IMR-90 (cell line): Measurements from ENCODE around the gene FIBCD1. TPM values are rescaled to one million over a fixed set of nuclear protein-coding genes. Genes with fewer than 3 reads are reported as not detected.

Source experiments
- ATAC-seq: fragments of 200-7000 bp; cut with Tn5 transposase; 2 replicates; pipeline ENCODE4 v1.9.1; 2020; ENCODE audit warnings: low read depth, mild to moderate bottlenecking, moderate library complexity
- BruUV-seq: library from RNA; stranded (reverse); fragments of 400-500 nt; replicated peaks from 2 replicates; lab custom pipeline; 2021; lab: Mats Ljungman, UMichigan
- CTCF ChIA-PET: fragments of 300-600 bp; formaldehyde crosslinking; extraction: SDS; loops from one replicate; lab custom pipeline; 2021; ENCODE audit warnings: antibody characterized with exemption; lab: Yijun Ruan, JAX
- POLR2A ChIA-PET: fragments of 300-600 bp; sonication (Branson Sonifier 250); formaldehyde crosslinking; loops from one replicate; lab custom pipeline; 2022; ENCODE audit warnings: antibody characterized with exemption; ENCODE audit not compliant: unreplicated experiment; lab: Charles Lee
- DNase-seq: peaks from one replicate; pipeline ENCODE4 v3.0.0; 2013
- H2AFZ ChIP-seq: replicated peaks from 2 replicates; pipeline ENCODE3; 2013; ENCODE audit warnings: low read length, mild to moderate bottlenecking; ENCODE audit not compliant: poor library complexity
- H2AK5ac ChIP-seq: 2 replicates; pipeline ENCODE4 v1.6.1; 2013; ENCODE audit warnings: low read depth, low read length, inconsistent platforms
- H2AK9ac ChIP-seq: replicated peaks from 2 replicates; pipeline ENCODE3; 2013; ENCODE audit warnings: mild to moderate bottlenecking, low read depth, low read length, moderate library complexity; ENCODE audit not compliant: poor library complexity
- H2BK120ac ChIP-seq: 2 replicates; pipeline ENCODE4 v1.6.1; 2013; ENCODE audit warnings: low read depth, low read length, inconsistent platforms
- H2BK15ac ChIP-seq: 3 replicates; pipeline ENCODE4 v1.6.1; 2013; ENCODE audit warnings: low read depth, low read length, inconsistent platforms
- H2BK20ac ChIP-seq: 2 replicates; pipeline ENCODE4 v1.6.1; 2013; ENCODE audit warnings: low read depth, mild to moderate bottlenecking, inconsistent platforms, low read length, moderate library complexity
- H2BK5ac ChIP-seq: 2 replicates; pipeline ENCODE4 v1.6.1; 2013; ENCODE audit warnings: mild to moderate bottlenecking, low read depth, low read length, inconsistent platforms; ENCODE audit not compliant: poor library complexity, severe bottlenecking
- H3K14ac ChIP-seq: replicated peaks from 2 replicates; pipeline ENCODE4 v1.6.1; 2013; ENCODE audit warnings: low read depth, low read length, inconsistent platforms
- H3K18ac ChIP-seq: 2 replicates; pipeline ENCODE4 v1.6.1; 2013; ENCODE audit warnings: low read depth, low read length, control low read depth
- H3K23ac ChIP-seq: 2 replicates; pipeline ENCODE4 v1.6.1; 2013; ENCODE audit warnings: low read depth, low read length, inconsistent platforms
- H3K27ac ChIP-seq: 2 replicates; pipeline ENCODE4 v1.5.1; 2013; ENCODE audit warnings: mild to moderate bottlenecking, control low read depth, low read length; ENCODE audit not compliant: insufficient read depth
- H3K27me3 ChIP-seq: 2 replicates; pipeline ENCODE4 v1.6.1; 2013; ENCODE audit warnings: low read length; ENCODE audit not compliant: control insufficient read depth, insufficient read depth
- H3K36me3 ChIP-seq: 2 replicates; pipeline ENCODE4 v1.6.1; 2013; ENCODE audit warnings: low read length, mixed read lengths; ENCODE audit not compliant: control insufficient read depth, insufficient read depth
- H3K4ac ChIP-seq: 2 replicates; pipeline ENCODE4 v1.6.1; 2013; ENCODE audit warnings: low read depth, low read length, inconsistent platforms
- H3K4me1 ChIP-seq: 2 replicates; pipeline ENCODE4 v1.6.1; 2013; ENCODE audit warnings: low read length, mixed read lengths; ENCODE audit not compliant: control insufficient read depth, insufficient read depth
- H3K4me2 ChIP-seq: 2 replicates; pipeline ENCODE4 v1.6.1; 2013; ENCODE audit warnings: low read depth, mild to moderate bottlenecking, control low read depth, low read length, moderate library complexity
- H3K4me3 ChIP-seq: 2 replicates; pipeline ENCODE4 v1.5.1; 2013; ENCODE audit warnings: low read depth, mild to moderate bottlenecking, control low read depth, low read length, moderate library complexity; ENCODE audit not compliant: insufficient read depth
- H3K56ac ChIP-seq: 2 replicates; pipeline ENCODE4 v1.6.1; 2013; ENCODE audit warnings: low read length, inconsistent platforms; ENCODE audit not compliant: insufficient read depth; ENCODE audit errors: extremely low read depth
- H3K79me1 ChIP-seq, 2 experiments: 2 replicates each; pipeline ENCODE4 v1.6.1; 2013; ENCODE audit warnings: low read length in 2 of 2, inconsistent platforms in 1 of 2, low read depth in 1 of 2
- H3K9ac ChIP-seq: 2 replicates; pipeline ENCODE4 v1.6.1; 2013; ENCODE audit warnings: low read depth, low read length, control low read depth
- H3K9me1 ChIP-seq: 2 replicates; pipeline ENCODE4 v1.6.1; 2013; ENCODE audit warnings: low read length, inconsistent platforms; ENCODE audit not compliant: insufficient read depth
- H3K9me3 ChIP-seq: 2 replicates; pipeline ENCODE4 v1.6.1; 2013; ENCODE audit warnings: low read length; ENCODE audit not compliant: control insufficient read depth, insufficient read depth
- H4K20me1 ChIP-seq: 2 replicates; pipeline ENCODE4 v1.6.1; 2013; ENCODE audit warnings: low read length, inconsistent platforms; ENCODE audit not compliant: insufficient read depth
- H4K5ac ChIP-seq: 2 replicates; pipeline ENCODE4 v1.6.1; 2013; ENCODE audit warnings: mild to moderate bottlenecking, low read depth, low read length, control low read depth
- H4K8ac ChIP-seq, 2 experiments: 2 replicates each; pipeline ENCODE4 v1.6.1; 2013; ENCODE audit warnings: low read depth in 2 of 2, low read length in 2 of 2, control low read depth in 1 of 2, inconsistent platforms in 1 of 2
- H4K91ac ChIP-seq: 2 replicates; pipeline ENCODE4 v1.6.1; 2013; ENCODE audit warnings: low read depth, low read length, inconsistent platforms; ENCODE audit not compliant: insufficient read depth
- BHLHE40 ChIP-seq: fragments of 150-350 bp; IDR thresholded peaks from 2 replicates; pipeline ENCODE4 v1.6.1; 2016; ENCODE audit warnings: mild to moderate bottlenecking, low read depth, low read length
- CHD1 ChIP-seq: IDR thresholded peaks from 2 replicates; pipeline ENCODE4 v1.6.1; 2012; ENCODE audit warnings: low read depth, low read length, improper control_type of control experiment
- FOS ChIP-seq: fragments of 150-350 bp; IDR thresholded peaks from 2 replicates; pipeline ENCODE4 v1.6.1; 2016; ENCODE audit warnings: low read depth, low read length
- MAFK ChIP-seq: IDR thresholded peaks from 2 replicates; pipeline ENCODE4 v1.6.1; 2012; ENCODE audit warnings: low read depth, low read length, improper control_type of control experiment
- MAZ ChIP-seq: IDR thresholded peaks from 2 replicates; pipeline ENCODE4 v1.6.1; 2012; ENCODE audit warnings: low read depth, mild to moderate bottlenecking, low read length, improper control_type of control experiment, moderate library complexity, borderline replicate concordance
- MXI1 ChIP-seq: IDR thresholded peaks from 2 replicates; pipeline ENCODE4 v1.6.1; 2012; ENCODE audit warnings: low read depth, mild to moderate bottlenecking, low read length, moderate library complexity, borderline replicate concordance
- POLR2A ChIP-seq: IDR thresholded peaks from 2 replicates; pipeline ENCODE4 v1.6.1; 2012; ENCODE audit warnings: mild to moderate bottlenecking, low read depth, low read length
- RAD21 ChIP-seq: IDR thresholded peaks from 2 replicates; pipeline ENCODE4 v1.6.1; 2012; ENCODE audit warnings: low read length, improper control_type of control experiment
- RCOR1 ChIP-seq: IDR thresholded peaks from 2 replicates; pipeline ENCODE4 v1.6.1; 2012; ENCODE audit warnings: mild to moderate bottlenecking, low read length, improper control_type of control experiment; ENCODE audit not compliant: insufficient replicate concordance
- SMC3 ChIP-seq: fragments of 150-350 bp; IDR thresholded peaks from 2 replicates; pipeline ENCODE4 v1.6.1; 2016; ENCODE audit warnings: low read depth, mild to moderate bottlenecking, antibody characterized with exemption, low read length, moderate library complexity
- USF2 ChIP-seq: fragments of 150-350 bp; IDR thresholded peaks from 2 replicates; pipeline ENCODE4 v1.6.1; 2017; ENCODE audit warnings: mild to moderate bottlenecking, antibody characterized with exemption, low read length, low read depth
- WGBS, 2 experiments: methylation state at CpG; one replicate each; pipeline versions ENCODE4 v1.1.5 to v1.1.7; 2013; ENCODE audit warnings: missing lambda C conversion rate in 2 of 2; ENCODE audit not compliant: insufficient read length in 1 of 2; ENCODE audit errors: extremely low coverage in 2 of 2; 5-methylcytosine and 5-hydroxymethylcytosine counted together
- dilution Hi-C: fragments of 300-500 bp; cut with HindIII; formaldehyde crosslinking; loops from one replicate; pipeline ENCODE4 v1.14.3; 2018; ENCODE audit warnings: low sequenced_read_pairs; ENCODE audit not compliant: unreplicated experiment
- in situ Hi-C: fragments of 300-500 bp; cut with MboI; formaldehyde crosslinking; loops from 3 replicates; pipeline ENCODE4 v1.14.3; 2019; ENCODE audit warnings: low sequenced_read_pairs, inconsistent platforms, mixed read lengths
- intact Hi-C: fragments of 100-400 bp; cut with micrococcal nuclease; formaldehyde crosslinking; loops from 2 replicates; pipeline ENCODE4 v1.10.0; 2022
- polyA plus RNA-seq, 3 experiments: library from polyadenylated mRNA; depleted of rRNA; stranded (reverse); fragments of >200 nt; gene quantifications; 2 replicates each; pipeline ENCODE4 v1.2.3, GENCODE V29; 2012; ENCODE audit warnings: low replicate concordance in 1 of 3
- total RNA-seq: library from RNA; depleted of rRNA; stranded (reverse); fragments of >200 nt; gene quantifications from 2 replicates; pipeline ENCODE4 v1.2.3, GENCODE V29; 2012
- TF ChIP-seq, protein P1 (sequence below): conservative IDR thresholded peaks from 2 replicates; pipeline ENCODE4 v1.5.1; 2012; ENCODE audit warnings: mild to moderate bottlenecking, low read depth, low read length, improper control_type of control experiment

The FIBCD1 gene
- total and polyA plus RNA-seq, 2 of the 4 experiments (the other 2 are of a cell fraction), result 1.1 to 10.1 TPM

- Histone ChIP-seq H3K18ac (peak overlapping the region; percentile 67), H2AFZ (peak overlapping the region; percentile 81), H3K9me1 (peaks cover 13% of the 10 kb centered on the region), H3K56ac (peak overlapping the region; percentile 5; the same call in 1 of the 2 replicates), H4K91ac (peak overlapping the region; percentile 95), H4K20me1 (peaks cover 4% of the 10 kb centered on the region; the same call in 1 of the 2 replicates), H2BK5ac (peak overlapping the region; percentile 97), H3K4me3 (peak overlapping the region; percentile 27; the same call in 1 of the 2 replicates), H2BK120ac (peak overlapping the region; percentile 90), H2AK9ac (peak overlapping the region; percentile 96), H4K8ac (peak overlapping the region; percentile 17 to 73; a peak in 3 of 4 replicates), H3K36me3 (no peaks in the 10 kb centered on the region), H3K9ac (peak overlapping the region; percentile 27), H3K4me2 (peak overlapping the region; percentile 67), H2AK5ac (peak overlapping the region; percentile 82), H3K14ac (peak overlapping the region; percentile 66), H3K79me1 (no peaks in the 10 kb centered on the region), H2BK20ac (peak overlapping the region; percentile 92), H3K23ac (peak overlapping the region; percentile 78; the same call in 1 of the 2 replicates), H2BK15ac (peak overlapping the region; percentile 59; the same call in 2 of the 3 replicates), H4K5ac (peak overlapping the region; percentile 11; the same call in 1 of the 2 replicates), H3K4ac (peak overlapping the region; percentile 85), H3K9me3 (no peaks in the 10 kb centered on the region), H3K4me1 (peaks cover 44% of the 10 kb centered on the region), H3K27me3 (no peaks in the 10 kb centered on the region), H3K27ac (peak overlapping the region; percentile 88)
- 50% methylated on average over 10 of the region's 21 CpGs; no CpG with 5 or more reads in 1 of the 2 experiments for WGBS, 2 experiments
- dilution Hi-C loops (no loop called here), in situ Hi-C loops (no loop called here), intact Hi-C loops (no loop called here)
- ChIA-PET POLR2A (no interaction called here), CTCF (interaction anchor here (0.6 to 1.7 kb wide), 5 partner anchors 39 to 448 kb away, joined by 3 to 5 read pairs (median 4); no protein-coding TSS in a partner anchor)
- peak; percentile 75 for DNase-seq
- ATAC-seq, result peak; percentile 71
- BruUV-seq, result no TSS peak
- TF ChIP-seq BHLHE40 (0 out of 2 replicates have a peak, but pooled peaks have one; percentile 3), SMC3 (no peak), RCOR1 (no peak), USF2 (no peak), RAD21 (peak; percentile 28; the same call in 1 of the 2 replicates), FOS (0 out of 2 replicates have a peak, but pooled peaks have one; percentile 25), POLR2A (no peak), MXI1 (no peak), MAFK (0 out of 2 replicates have a peak, but pooled peaks have one; percentile 11), MAZ (no peak), CHD1 (no peak)
- TF ChIP-seq, protein P1, sequence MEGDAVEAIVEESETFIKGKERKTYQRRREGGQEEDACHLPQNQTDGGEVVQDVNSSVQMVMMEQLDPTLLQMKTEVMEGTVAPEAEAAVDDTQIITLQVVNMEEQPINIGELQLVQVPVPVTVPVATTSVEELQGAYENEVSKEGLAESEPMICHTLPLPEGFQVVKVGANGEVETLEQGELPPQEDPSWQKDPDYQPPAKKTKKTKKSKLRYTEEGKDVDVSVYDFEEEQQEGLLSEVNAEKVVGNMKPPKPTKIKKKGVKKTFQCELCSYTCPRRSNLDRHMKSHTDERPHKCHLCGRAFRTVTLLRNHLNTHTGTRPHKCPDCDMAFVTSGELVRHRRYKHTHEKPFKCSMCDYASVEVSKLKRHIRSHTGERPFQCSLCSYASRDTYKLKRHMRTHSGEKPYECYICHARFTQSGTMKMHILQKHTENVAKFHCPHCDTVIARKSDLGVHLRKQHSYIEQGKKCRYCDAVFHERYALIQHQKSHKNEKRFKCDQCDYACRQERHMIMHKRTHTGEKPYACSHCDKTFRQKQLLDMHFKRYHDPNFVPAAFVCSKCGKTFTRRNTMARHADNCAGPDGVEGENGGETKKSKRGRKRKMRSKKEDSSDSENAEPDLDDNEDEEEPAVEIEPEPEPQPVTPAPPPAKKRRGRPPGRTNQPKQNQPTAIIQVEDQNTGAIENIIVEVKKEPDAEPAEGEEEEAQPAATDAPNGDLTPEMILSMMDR, result peak; percentile 32; the same call in 1 of the 2 replicates
Observed at GRCh38 chr9:130932255-130933079, 6.6 kb downstream of the FIBCD1 start.
